ENCODE measurements around the gene LRCH1.
A peak's percentile ranks its signal among the peaks of the same experiment; 100 is the strongest.
"Not testable (repeated sequence)": the region's sequence is repeated elsewhere in the genome, so short reads cannot be mapped to it uniquely, and the experiment has no call there.

Gene LRCH1

DNA sequence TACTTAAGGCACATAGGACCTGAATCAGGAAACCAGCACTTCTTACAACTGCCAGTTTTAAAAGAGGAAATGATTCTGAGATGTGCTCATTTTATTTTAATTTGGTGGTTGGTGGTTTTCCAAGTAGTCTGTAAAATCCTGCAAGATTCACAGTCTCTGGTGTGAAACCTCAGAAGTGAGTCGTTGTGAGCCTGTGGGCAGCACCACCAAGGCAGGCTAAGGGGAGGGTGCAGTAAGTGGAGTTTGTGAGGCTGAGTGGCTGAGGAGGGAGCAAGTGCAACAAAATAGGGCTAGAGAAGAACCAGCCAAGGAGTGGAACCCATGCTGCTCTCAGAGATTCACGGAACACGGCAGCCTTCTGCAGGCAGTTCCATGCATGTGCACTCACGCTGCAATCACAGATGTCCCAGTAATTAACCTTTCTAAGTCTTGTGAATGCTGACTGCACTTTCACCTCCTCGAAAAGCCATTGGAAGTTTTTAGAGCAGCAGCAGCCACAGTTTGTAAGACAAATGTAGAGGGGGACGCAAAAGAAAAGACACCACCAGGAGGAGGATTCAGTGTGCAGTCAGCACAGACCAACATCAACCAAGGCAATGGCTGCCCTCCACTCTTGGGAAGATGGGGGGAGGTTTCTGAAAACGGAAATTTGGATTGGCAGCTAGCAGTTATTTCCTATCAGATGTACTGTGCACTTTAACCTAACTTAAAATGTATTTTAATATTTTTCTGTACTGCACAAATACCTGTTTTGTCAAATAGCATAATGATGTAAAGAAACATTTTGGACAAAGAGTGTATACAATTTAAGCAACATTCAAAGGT is 199.1 kb downstream of the LRCH1 start:
- no peak for DNase-seq

DNA sequence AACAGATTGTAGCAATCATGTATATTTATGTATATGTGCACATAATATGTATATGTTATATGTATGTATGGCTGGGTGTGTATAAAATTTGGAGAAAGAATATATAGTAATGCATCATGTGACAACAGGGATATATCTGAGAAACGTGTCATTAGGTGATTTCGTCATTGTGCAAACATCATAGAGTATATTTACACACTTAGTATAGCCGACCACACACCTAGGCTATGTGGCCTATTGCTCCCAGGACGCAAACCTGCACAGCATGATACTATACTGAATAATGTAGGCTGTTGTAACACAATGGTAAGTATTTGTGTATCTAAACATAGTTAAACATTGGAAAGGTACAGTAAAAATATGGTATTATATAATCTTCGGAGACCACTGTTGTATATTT is 200.2 kb downstream of the LRCH1 start:
- no peak for DNase-seq

DNA sequence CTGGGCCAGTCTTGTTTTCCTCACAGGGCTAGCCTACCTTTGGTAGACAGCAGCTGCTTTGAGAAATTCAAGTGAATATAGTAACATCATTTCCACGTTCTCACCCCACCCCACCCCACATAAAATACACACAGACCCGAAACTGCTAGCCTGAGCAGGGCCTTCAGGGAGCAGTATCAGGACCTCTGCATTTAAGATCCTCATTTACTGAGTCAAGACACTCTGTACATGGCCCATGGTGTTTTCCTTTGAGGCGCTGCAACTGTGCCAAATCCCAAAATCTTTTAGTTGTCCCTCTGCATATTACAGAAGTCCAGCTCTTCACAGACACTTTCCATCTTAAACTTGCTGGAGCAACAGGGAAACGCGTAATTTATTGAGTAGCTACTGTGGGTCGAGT is 200.9 kb downstream of the LRCH1 start:
- no peak for DNase-seq

DNA sequence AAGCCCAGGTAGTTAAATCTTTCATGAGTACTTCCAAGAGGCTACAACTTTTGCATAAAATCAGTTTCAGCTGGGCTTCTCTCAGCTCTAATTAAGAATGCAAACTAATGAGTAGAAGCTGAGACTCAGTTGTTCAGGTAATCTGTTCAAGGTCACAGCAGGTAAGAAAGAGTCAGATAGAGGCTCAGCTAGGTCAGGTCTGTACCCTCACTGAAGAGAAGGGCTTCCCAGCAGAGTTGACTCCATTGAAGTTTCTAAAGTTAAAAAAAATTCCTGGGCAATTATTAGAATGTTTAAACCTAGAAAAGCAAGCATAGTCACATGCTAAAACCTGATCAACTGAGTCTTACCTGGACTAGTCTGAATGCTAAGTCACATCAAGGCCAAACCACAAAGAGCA is 201.8 kb downstream of the LRCH1 start:
- no peak for DNase-seq

DNA sequence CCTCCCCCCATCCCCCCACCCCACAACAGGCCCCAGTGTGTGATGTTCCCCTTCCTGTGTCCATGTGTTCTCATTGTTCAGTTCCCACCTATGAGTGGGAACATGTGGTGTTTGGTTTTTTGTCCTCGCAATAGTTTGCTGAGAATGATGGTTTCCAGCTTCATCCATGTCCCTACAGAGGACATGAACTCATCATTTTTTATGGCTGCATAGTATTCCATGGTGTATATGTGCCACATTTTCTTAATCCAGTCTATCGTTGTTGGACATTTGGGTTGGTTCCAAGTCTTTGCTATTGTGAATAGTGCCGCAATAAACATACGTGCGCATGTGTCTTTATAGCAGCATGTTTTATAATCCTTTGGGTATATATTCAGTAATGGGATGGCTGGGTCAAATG is 202.5 kb downstream of the LRCH1 start:
- not testable (repeated sequence) for DNase-seq

DNA sequence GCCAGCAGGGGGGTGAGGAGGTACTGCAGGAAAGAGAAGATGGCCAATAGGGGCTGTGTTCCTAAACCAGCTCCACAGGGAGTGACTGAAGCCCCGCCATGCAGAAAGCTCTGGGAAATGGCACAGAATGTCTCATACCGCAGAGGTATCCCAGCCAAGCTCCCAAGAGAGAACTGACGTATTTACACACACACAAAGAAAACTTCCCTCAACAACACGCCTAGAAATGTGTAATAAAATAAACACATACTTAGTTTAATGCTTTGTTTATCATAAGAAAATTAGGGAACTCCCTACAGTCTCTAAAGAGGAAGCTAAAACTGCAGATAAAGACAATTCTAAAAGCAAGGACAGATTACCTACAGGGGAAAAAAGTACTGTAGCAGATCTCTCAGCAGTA is 204.0 kb downstream of the LRCH1 start:
- DNase-seq: no peak

DNA sequence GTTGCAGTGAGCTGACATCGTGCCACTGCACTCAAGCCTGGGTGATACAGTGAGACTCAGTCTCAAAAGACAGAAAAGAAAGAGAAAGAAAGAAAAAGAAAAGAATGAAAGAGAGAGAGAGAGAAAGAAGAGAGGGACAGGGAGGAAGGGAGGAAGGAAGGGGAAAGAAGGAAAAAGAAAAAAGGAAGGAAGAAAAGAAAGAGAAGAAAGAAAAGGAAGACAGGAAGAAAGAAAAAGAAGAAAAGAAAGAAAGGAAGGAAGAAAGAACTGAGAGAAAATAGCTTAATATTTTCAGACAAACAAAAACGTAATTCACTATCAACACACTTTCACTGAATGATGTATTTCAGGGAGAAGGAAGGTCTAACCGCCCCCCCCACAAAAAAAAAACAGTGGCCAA is 204.7 kb downstream of the LRCH1 start:
- no peak for DNase-seq

DNA sequence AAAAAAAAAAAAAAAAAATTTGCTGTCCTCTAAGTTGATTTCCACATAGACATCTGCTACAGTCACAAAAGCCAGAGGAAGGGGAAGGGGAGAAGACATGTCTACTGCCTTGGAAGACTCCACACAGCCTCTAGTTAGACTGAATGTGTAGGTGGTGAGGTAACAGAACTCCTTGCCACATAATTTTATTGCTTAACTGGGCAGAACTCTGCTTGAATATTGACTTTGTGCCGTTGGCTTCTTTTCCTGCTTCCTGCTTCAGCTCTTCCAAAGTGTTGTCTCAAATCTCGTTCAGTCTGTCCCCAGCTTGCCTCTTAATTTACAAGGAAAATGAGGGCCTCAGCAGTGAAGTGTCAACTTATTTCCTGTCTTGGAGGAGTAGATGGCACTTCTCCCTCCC is 206.9 kb downstream of the LRCH1 start:
- DNase-seq: no peak

DNA sequence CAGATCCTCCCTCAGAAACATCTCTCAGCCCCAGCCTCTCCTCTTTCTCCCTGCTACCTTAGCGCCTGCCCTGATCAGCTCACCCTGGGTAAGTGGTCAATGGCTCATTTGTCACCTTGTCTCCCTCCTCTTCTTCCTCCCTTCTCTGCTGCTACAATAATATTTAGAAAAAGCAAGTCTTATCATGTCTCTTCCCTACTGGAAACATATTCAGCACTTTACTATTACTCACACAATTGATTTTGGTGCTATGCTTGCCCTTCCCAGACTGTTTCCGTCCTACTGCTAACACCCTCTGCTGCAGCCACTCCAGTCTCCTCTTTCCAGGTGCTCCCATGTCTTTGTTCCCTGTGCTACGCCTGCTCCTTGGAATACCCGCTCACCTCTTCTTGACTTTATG is 208.2 kb downstream of the LRCH1 start:
- DNase-seq: no peak

DNA sequence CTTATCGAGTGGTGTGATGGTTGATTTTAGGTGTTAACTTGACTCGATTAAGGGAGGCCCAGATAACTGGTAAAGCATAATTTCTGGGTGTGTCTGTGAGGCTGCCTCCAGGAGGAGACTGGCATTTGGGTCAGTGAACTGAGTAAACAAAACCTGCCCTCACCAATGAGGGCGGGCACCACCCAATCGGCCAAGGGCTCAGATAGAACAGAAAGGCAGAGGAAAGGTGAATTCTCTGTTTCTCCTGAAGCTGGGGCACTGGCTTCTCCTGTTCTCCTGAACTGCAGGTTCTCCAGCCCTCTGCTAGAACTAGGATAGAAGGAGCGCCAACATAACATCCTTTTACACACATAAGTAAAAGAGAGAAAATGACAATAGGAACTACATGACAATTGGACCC is 208.9 kb downstream of the LRCH1 start:
- no peak for DNase-seq

DNA sequence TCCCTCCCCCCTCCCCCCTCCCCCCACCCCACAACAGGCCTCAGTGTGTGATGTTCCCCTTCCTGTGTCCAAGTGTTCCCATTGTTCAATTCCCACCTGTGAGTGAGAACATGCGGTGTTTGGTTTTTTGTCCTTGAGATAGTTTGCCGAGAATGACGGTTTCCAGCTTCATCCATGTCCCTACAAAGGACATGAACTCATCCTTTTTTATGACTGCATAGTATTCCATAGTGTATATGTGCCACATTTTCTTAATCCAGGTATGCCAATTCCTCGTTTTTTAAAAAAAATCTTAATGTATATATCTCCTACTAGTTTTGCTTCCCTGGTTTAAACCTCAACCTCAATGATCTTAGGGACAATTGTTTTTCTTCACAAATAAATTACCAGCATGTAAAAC is 217.0 kb downstream of the LRCH1 start:
- not testable (repeated sequence) for DNase-seq

DNA sequence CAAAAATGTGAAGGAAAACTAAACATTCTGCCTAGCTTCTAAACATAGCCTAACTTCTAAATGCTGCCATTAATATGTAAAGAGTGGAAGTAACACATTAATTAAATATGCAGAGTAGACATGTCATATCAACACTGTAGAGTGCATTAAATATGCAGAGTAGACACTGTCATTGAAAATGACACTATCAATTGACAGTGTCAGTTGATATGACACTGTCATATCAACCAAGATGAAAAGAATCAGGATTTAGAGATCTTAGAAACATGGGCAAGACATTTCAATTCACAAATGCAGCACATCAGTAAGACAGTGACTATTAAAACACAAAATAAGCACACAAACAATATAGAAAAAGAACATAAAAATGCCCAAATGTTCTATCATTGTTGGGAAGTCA is 218.7 kb downstream of the LRCH1 start:
- DNase-seq: no peak

DNA sequence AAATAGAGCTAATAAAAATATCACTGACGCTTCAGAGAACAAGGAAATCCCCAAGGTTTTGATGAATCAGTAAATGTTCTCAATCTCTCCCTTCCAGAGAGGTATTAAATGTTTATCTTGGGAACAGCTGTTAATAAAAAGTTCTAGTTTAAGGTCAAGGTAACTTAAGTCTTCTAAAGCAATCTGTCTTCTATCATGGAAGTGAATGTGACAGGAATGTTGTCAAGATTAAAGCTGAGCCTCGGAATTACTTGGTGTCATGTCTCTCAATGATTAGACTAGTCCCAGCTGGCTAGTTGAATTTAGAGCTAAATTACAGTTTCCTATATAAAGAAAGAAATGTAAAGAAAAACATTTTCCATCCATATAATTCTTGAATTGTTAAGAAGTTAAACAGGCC is 220.6 kb downstream of the LRCH1 start:
- no peak for DNase-seq

DNA sequence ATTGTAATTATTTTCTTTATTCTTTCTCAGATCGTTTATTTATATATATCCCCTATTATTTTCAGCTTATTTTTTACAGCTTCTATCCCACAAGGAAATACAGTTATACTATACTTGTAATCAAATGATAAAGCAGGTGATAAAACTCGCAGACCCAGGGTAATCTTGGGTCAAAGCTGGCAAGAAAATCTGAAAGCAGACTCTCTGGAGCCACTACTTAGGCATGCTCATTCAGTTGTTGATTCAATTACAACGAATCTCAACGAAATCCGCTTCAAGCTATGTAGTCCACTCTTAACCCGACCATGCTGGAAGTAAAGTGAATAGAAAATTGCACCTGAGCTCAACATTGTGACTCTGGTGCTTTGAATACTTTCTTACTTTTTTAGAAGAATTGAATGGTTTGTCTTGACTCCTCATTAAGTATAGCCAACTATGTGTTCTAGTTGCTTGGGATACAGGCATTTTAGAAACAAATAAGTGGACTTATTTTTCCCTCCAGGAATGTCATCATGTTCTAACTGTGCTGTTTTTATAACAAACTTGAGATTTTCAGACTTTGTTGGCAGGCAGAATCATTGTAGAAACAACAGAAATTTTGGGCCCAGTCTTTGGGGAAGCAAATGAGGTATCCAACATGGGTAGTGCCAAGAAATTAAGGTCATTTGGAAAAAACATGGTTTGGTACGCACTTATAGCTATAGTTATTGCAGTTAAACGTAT is 222.6 kb downstream of the LRCH1 start:
- no peak for DNase-seq

DNA sequence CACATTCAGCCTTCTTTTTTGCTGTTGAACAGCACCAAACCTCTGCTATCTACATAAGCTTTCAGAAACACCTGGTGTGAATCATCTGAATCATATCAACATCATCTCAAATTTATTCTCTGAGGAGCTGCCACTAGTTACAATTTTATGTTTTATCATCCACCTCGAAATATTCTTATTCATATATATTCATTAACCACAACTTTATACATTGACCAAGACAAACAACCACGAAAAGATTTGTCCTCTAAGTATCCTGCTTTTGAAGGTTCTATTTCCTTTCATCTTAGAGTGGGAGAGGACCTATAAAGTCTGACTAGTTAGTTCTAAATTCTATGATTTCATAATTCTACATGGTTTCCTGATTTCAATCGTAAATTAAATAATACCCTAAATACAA is 225.1 kb downstream of the LRCH1 start:
- DNase-seq: no peak

DNA sequence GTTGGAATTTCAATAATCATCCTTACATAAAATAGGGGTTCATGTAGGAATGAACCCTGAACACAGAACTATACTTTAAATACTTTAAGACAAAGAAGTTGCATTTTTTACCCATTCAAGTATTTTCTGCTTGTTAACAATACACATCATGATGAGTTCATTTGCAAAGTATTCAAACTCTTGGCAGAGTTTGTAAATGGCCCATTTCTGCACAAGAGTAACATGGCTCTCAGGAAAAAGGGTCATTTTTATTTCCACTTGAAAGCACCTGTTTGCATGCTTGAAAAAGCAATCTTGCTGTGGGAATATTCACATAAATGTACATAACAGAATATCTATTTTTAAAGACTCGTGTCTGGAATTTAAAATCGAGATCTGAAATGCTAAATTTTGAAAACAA is 225.9 kb downstream of the LRCH1 start:
- DNase-seq: no peak

DNA sequence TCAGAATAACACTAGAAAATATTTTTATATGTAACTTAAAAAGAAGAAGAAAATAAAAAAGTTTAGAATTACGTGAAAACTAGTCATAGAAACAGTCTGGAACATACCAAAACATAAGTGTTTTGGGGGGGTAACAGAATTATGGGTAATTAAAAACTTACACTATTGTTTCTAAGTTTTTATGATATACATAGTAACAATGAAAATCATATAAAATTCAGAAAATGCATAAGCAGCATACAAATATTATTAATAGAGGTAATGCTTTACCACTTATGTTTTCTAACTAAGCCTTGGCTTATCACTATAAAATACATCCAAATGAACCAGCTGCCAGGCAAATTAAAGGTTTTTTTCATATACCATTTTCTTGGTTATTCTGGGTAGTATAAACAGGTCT is 229.1 kb downstream of the LRCH1 start:
- DNase-seq: no peak

DNA sequence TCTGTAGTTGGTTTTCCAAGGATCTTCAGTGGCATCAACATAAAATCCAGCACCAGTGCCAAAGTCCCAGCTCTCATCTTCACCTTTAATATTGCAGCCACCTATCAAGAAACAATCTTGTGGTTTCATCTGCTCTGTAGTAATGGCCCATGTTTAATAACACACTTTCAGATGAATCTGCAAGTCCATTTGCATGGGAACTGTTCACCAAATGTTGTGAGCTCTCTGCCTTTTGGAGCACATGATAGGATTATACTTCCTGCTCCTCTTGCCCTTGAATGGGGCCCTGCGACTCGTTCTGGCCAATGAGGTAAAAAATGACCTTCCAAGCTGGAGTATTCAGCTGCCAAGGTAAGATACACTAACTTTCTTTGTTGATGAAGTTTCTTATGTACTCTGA is 229.7 kb downstream of the LRCH1 start:
- DNase-seq: no peak

DNA sequence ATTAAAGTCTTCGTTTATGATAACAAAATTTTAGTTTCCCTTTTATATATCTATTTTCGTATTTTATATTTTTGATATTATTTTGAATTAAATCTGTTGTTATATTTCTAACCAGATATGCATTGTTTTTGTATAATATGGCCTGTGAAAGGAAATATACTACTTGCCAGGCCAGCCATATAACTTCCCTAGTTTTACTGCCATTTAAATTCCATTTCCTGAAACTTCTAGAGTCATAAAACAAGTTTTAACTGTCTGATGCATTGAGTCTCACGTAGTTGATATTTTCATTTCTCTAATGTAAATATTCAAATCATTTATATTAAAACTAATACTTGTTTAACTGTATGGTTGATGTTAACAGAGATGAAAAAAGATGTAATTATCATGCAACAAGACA is 230.5 kb downstream of the LRCH1 start:
- DNase-seq: no peak

DNA sequence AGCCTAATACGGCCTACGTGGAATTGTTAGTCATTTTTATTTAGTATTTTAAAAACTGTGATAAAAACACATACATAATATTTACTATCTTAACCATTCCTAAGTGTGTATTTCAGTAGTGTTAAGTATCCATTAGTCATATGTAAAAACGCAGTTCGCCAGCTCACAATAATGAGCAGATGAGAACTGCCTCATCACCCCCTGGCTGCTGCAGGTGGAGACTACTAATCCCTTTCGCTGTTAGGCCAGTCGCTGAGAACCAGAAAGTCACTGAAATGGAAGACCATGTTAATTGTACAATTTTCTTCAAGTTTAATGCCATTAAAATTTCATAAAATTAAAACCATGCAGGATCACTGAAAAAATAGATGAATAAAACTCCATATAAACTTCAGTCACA is 242.4 kb downstream of the LRCH1 start:
- DNase-seq: no peak

DNA sequence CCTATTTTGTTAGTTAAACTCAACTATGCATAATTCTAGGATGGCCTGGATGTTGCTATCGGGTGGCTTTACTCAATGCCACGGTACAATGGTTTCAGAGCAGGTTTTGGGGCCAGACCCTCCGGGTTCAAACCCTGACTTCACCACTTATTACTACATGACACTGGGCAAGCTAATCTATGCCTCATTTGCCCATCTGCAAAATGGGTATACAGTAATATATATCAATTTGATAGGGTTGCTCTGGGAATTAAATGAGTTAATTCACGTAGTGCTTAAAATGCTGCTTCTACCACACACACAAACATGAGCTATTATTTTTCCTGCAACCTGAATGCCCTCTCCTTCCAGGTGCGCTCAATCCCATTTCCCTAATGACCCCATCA is 243.2 kb downstream of the LRCH1 start:
- no peak for DNase-seq

DNA sequence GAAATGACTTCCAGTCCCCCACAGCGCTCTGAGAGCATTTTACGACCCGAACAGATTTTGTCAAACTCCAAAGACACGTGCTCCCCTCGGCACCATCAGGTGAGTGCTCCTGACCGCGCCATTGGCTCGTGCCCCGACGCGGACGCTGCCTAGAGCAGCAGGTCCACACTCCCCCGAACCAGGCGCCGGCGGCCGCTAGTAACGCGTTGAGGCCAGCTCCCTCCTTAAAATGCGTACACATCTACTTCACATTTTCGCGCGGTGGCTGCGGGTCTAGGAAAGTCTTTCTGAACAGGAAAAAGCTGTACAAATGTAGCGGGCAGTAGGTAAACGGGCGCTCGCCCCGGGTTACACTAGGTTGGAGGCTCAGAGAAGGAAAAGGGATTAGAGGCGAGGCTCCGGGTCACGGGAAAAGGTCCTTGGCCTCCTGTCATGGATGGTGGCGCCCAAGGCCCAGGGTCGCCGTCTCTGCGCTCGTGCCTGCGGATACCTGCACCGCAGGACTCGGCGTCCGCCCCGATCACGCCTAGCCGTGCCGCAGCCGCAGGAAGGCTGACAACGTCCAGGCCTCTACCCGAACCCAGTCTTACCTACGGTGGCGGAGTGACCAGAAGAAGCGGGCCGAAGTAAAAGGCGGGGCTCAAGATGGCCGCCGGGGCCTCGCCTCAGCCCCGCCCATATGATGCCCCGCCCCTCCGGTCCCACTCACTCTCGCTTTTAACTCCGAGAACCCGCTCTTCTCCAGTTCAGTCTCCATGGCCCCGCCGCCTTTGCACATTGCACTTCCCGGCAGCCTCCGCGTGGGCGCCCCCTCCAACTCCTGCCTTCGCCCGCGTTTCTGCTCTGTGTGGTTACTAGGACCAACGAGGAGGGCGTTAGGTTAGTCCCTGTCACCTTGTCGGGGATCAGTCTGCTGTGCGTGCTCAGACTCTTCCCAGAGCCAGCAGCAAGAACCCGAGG is 243.8 kb downstream of the LRCH1 start, which contains the start of gene ESD:
Gene ESD, minus strand, starts transcription at position 647 of the 960 bp plus-strand sequence. CDS start 5,748 bp downstream, outside the sequence.
- DNase-seq: peak; percentile 98
